H1 (cell line): ENCODE measurements around the gene TTC8. TPM values are rescaled to one million over a fixed set of nuclear protein-coding genes. Genes with fewer than 3 reads are reported as not detected.

Experiments used
- CTCF ChIA-PET: fragments of 300-600 bp; sonication (Branson Sonifier 250); formaldehyde crosslinking; loops from one replicate; lab custom pipeline; 2021; ENCODE audit not compliant: partially characterized antibody; lab: Charles Lee
- POLR2A ChIA-PET: fragments of 300-600 bp; sonication (Branson Sonifier 250); formaldehyde crosslinking; loops from one replicate; lab custom pipeline; 2021; ENCODE audit warnings: inconsistent platforms; ENCODE audit not compliant: partially characterized antibody; lab: Charles Lee
- DNase-seq, 2 experiments: peaks; one replicate each; pipeline versions ENCODE4 v3.0.0 to v3.0.0-alpha.2; 2010 to 2022; ENCODE audit warnings: low spot score in 2 of 2, low read depth in 1 of 2, mixed read lengths in 1 of 2
- FAIRE-seq: peaks from 2 replicates; lab custom pipeline; 2011; peaks lifted over from hg19 to GRCh38; lab: Jason Lieb, UNC
- H2AFZ ChIP-seq: 2 replicates; pipeline ENCODE4 v1.8.1; 2012; ENCODE audit warnings: low read length, inconsistent platforms
- H2AK5ac ChIP-seq: 2 replicates; pipeline ENCODE4 v1.6.1; 2013; ENCODE audit warnings: low read depth, low read length
- H2BK120ac ChIP-seq: replicated peaks from 2 replicates; pipeline ENCODE3; 2013; ENCODE audit warnings: low read depth, low read length, inconsistent platforms
- H2BK12ac ChIP-seq: 2 replicates; pipeline ENCODE4 v1.6.1; 2013; ENCODE audit warnings: low read depth, low read length
- H2BK15ac ChIP-seq: 2 replicates; pipeline ENCODE4 v1.6.1; 2013; ENCODE audit warnings: low read length
- H2BK20ac ChIP-seq: 2 replicates; pipeline ENCODE4 v1.6.1; 2013; ENCODE audit warnings: low read length
- H2BK5ac ChIP-seq: 2 replicates; pipeline ENCODE4 v1.6.1; 2013; ENCODE audit warnings: low read depth, low read length
- H3K14ac ChIP-seq: 2 replicates; pipeline ENCODE4 v1.6.1; 2013; ENCODE audit warnings: inconsistent platforms; ENCODE audit not compliant: insufficient read length
- H3K18ac ChIP-seq: 2 replicates; pipeline ENCODE4 v1.6.1; 2013; ENCODE audit warnings: low read length; ENCODE audit errors: extremely low read depth
- H3K23ac ChIP-seq: 2 replicates; pipeline ENCODE4 v1.6.1; 2013; ENCODE audit warnings: inconsistent platforms; ENCODE audit not compliant: insufficient read length
- H3K23me2 ChIP-seq: 2 replicates; pipeline ENCODE4 v1.6.1; 2013; ENCODE audit warnings: low read depth, low read length
- H3K27ac ChIP-seq: 2 replicates; pipeline ENCODE4 v1.6.1; 2011; ENCODE audit warnings: low read depth, low read length, inconsistent platforms
- H3K27me3 ChIP-seq, 4 experiments: replicated peaks in 1 of 4; 1 replicate in 1 of 4; 2 replicates in 3 of 4; pipeline versions ENCODE4 v1.6.1 to v1.8.1; 2011 to 2013; ENCODE audit warnings: low read length in 3 of 4, mild to moderate bottlenecking in 3 of 4, inconsistent platforms in 2 of 4, mixed read lengths in 2 of 4, moderate library complexity in 1 of 4; ENCODE audit not compliant: control insufficient read depth in 3 of 4, insufficient read depth in 3 of 4; ENCODE audit errors: extremely low read depth in 1 of 4
- H3K36me3 ChIP-seq, 4 experiments: 2 replicates each; pipeline versions ENCODE4 v1.6.1 to v1.8.1; 2011 to 2013; ENCODE audit warnings: mild to moderate bottlenecking in 4 of 4, low read length in 3 of 4, moderate library complexity in 2 of 4, control low read depth in 1 of 4, inconsistent platforms in 1 of 4; ENCODE audit not compliant: insufficient read depth in 4 of 4, control insufficient read depth in 2 of 4
- H3K4ac ChIP-seq: replicated peaks from 2 replicates; pipeline ENCODE3; 2013; ENCODE audit warnings: low read length, low read depth, mixed read lengths, inconsistent platforms; ENCODE audit not compliant: insufficient read length
- H3K4me1 ChIP-seq, 4 experiments: replicated peaks in 1 of 4; 1 replicate in 1 of 4; 2 replicates in 3 of 4; pipeline versions ENCODE4 v1.6.1 to v1.8.1; 2011 to 2013; ENCODE audit warnings: low read length in 3 of 4, inconsistent platforms in 2 of 4, mixed read lengths in 1 of 4; ENCODE audit not compliant: insufficient read depth in 4 of 4, control insufficient read depth in 3 of 4
- H3K4me2 ChIP-seq, 2 experiments: 2 replicates each; pipeline versions ENCODE4 v1.6.1 to v1.8.1; 2011 to 2013; ENCODE audit warnings: low read depth in 2 of 2, low read length in 2 of 2, control low read depth in 1 of 2, inconsistent platforms in 1 of 2, mild to moderate bottlenecking in 1 of 2; ENCODE audit not compliant: insufficient read depth in 1 of 2
- H3K4me3 ChIP-seq, 4 experiments: fragments of 200-600, 300-600 bp in 1 of 4; sonication (generic), shearing (Covaris generic), sonication (Bioruptor Twin) in 1 of 4; 2 replicates each; pipeline versions ENCODE4 v1.5.1 to v1.8.1; 2011 to 2016; ENCODE audit warnings: low read length in 4 of 4, low read depth in 3 of 4, control low read depth in 2 of 4, inconsistent platforms in 2 of 4, mild to moderate bottlenecking in 2 of 4, mixed read lengths in 1 of 4, moderate library complexity in 1 of 4; ENCODE audit not compliant: insufficient read depth in 2 of 4; ENCODE audit errors: extremely low read depth in 1 of 4
- H3K56ac ChIP-seq: replicated peaks from 2 replicates; pipeline ENCODE3; 2013; ENCODE audit warnings: low read depth, mild to moderate bottlenecking, mixed read lengths, low read length, inconsistent platforms; ENCODE audit not compliant: insufficient read length
- H3K79me1 ChIP-seq: 2 replicates; pipeline ENCODE4 v1.6.1; 2013; ENCODE audit warnings: low read depth, low read length, control low read depth
- H3K79me2 ChIP-seq, 2 experiments: 2 replicates each; pipeline versions ENCODE4 v1.6.1 to v1.8.1; 2012 to 2013; ENCODE audit warnings: low read length in 2 of 2, mild to moderate bottlenecking in 2 of 2, inconsistent platforms in 1 of 2; ENCODE audit not compliant: insufficient read depth in 2 of 2, control insufficient read depth in 1 of 2
- H3K9ac ChIP-seq, 4 experiments: replicated peaks in 1 of 4; 1 replicate in 1 of 4; 2 replicates in 3 of 4; pipeline versions ENCODE4 v1.6.1 to v1.8.1; 2011 to 2013; ENCODE audit warnings: low read depth in 3 of 4, low read length in 3 of 4, control low read depth in 2 of 4, mild to moderate bottlenecking in 2 of 4, moderate library complexity in 2 of 4, inconsistent platforms in 1 of 4; ENCODE audit errors: extremely low read depth in 1 of 4
- H3K9me3 ChIP-seq, 2 experiments: 2 replicates each; pipeline versions ENCODE4 v1.6.1 to v1.8.1; 2012 to 2013; ENCODE audit warnings: mild to moderate bottlenecking in 2 of 2, moderate library complexity in 2 of 2, control low read depth in 1 of 2, inconsistent platforms in 1 of 2, low read depth in 1 of 2, low read length in 1 of 2, mixed read lengths in 1 of 2; ENCODE audit not compliant: insufficient read depth in 2 of 2
- H4K20me1 ChIP-seq, 2 experiments: replicated peaks in 1 of 2; 2 replicates each; pipeline versions ENCODE3 to v1.8.1; 2011 to 2013; ENCODE audit warnings: inconsistent platforms in 2 of 2, low read length in 2 of 2, mild to moderate bottlenecking in 1 of 2; ENCODE audit not compliant: insufficient read depth in 2 of 2, control insufficient read depth in 1 of 2
- H4K5ac ChIP-seq: 2 replicates; pipeline ENCODE4 v1.6.1; 2013; ENCODE audit warnings: low read length, low read depth, mixed read lengths, inconsistent platforms; ENCODE audit not compliant: insufficient read length
- H4K8ac ChIP-seq: 2 replicates; pipeline ENCODE4 v1.8.0; 2013; ENCODE audit warnings: mild to moderate bottlenecking, moderate library complexity, low read length, inconsistent platforms; ENCODE audit not compliant: insufficient read depth; ENCODE audit errors: extremely low read depth
- H4K91ac ChIP-seq: replicated peaks from 2 replicates; pipeline ENCODE3; 2013; ENCODE audit warnings: low read length, mixed read lengths, inconsistent platforms; ENCODE audit not compliant: insufficient read length
- CHD1 ChIP-seq: IDR thresholded peaks from 2 replicates; pipeline ENCODE4 v1.6.1; 2012; ENCODE audit warnings: low read depth, low read length, improper control_type of control experiment
- CREB1 ChIP-seq: IDR thresholded peaks from 2 replicates; pipeline ENCODE4 v1.6.1; 2012; ENCODE audit warnings: inconsistent platforms
- KDM4A ChIP-seq: IDR thresholded peaks from one replicate; pipeline ENCODE4 v1.7.1; 2012; ENCODE audit warnings: low read depth, mild to moderate bottlenecking, moderate library complexity, low read length, inconsistent platforms; ENCODE audit not compliant: severe bottlenecking
- POLR2A ChIP-seq, 2 experiments: IDR thresholded peaks; 1 replicate in 1 of 2; 2 replicates in 1 of 2; pipeline ENCODE4 v1.6.1; 2011; ENCODE audit warnings: low read depth in 2 of 2, low read length in 2 of 2, mild to moderate bottlenecking in 2 of 2; ENCODE audit errors: control extremely low read depth in 1 of 2
- RNF2 ChIP-seq: fragments of 200-900, 300-1000 bp; sonication (generic); IDR thresholded peaks from 2 replicates; pipeline ENCODE4 v1.7.1; 2016; ENCODE audit warnings: borderline replicate concordance, low read depth, mild to moderate bottlenecking, antibody characterized with exemption, low read length; ENCODE audit not compliant: poor library complexity, severe bottlenecking; ENCODE audit errors: missing control alignments
- SRF ChIP-seq: IDR thresholded peaks from 2 replicates; pipeline ENCODE4 v1.6.1; 2011; ENCODE audit warnings: mild to moderate bottlenecking, low read depth, low read length, moderate library complexity
- TBP ChIP-seq: IDR thresholded peaks from 2 replicates; pipeline ENCODE4 v1.6.1; 2011; ENCODE audit warnings: low read depth, low read length, improper control_type of control experiment
- WGBS, 2 experiments: shearing (Covaris generic) in 1 of 2; methylation state at CpG; one replicate each; pipeline versions ENCODE4 v1.1.6 to v1.1.7; 2013 to 2015; ENCODE audit warnings: low lambda C conversion rate in 2 of 2, mixed read lengths in 2 of 2, inconsistent platforms in 1 of 2, low coverage in 1 of 2, missing lambda C conversion rate in 1 of 2; ENCODE audit not compliant: insufficient replicate concordance in 2 of 2, insufficient coverage in 1 of 2, insufficient read length in 1 of 2; ENCODE audit errors: extremely low coverage in 1 of 2, missing lambda C conversion rate in 1 of 2; 5-methylcytosine and 5-hydroxymethylcytosine counted together
- polyA plus RNA-seq, 7 experiments: library from polyadenylated mRNA; depleted of rRNA in 3 of 7; stranded (reverse) in 5 of 7; unstranded in 2 of 7; fragments of >200 nt in 5 of 7; fragments of 200-250 nt in 2 of 7; gene quantifications; 1 replicate in 5 of 7; 2 replicates in 1 of 7; 4 replicates in 1 of 7; pipeline versions ENCODE4 v1.2.1 to v1.2.3, GENCODE V29; 2011 to 2013; ENCODE audit warnings: missing spikeins in 2 of 7, mixed read lengths in 2 of 7
- total RNA-seq: library from RNA; stranded (reverse); fragmentation: NEBNext Ultra II Directional; extraction: Animal tissue kit (Norgen Biotek cat#: 25700); gene quantifications from 2 replicates; pipeline ENCODE4 v1.2.1, GENCODE V29; 2021

TTC8 gene
- total and polyA plus RNA-seq, 2 of the 8 experiments (the other 6 are each of a cell fraction or from before 2014, with no cell fraction given): 13.1 to 13.5 TPM

- no peak overlapping the region for H3K18ac ChIP-seq
- no peak overlapping the region for H4K5ac ChIP-seq
- TF ChIP-seq RNF2 (no peak), CREB1 (no peak), SRF (no peak), KDM4A (no peak), POLR2A (IDR thresholded peaks at IDR 0.05; ENCODE audit: control extremely low read depth in 1 of 2, low read depth in 2 of 2, low read length in 2 of 2) (no peak), CHD1 (no peak), TBP (no peak)
- CTCF ChIA-PET: no interaction called here
- no peak for FAIRE-seq
- H3K23me2 ChIP-seq: peaks cover 3% of the 10 kb centered on the region; the same call in 1 of the 2 replicates
- no peak overlapping the region for H3K23ac ChIP-seq
- no peak overlapping the region for H2BK20ac ChIP-seq
- POLR2A ChIA-PET: no interaction called here
- no peaks in the 10 kb centered on the region for H3K9me3 ChIP-seq
- no peak overlapping the region for H3K4me2 ChIP-seq
- no peak overlapping the region for H3K14ac ChIP-seq
- WGBS, 2 experiments: 87% methylated on average over 4 of the region's 4 CpGs; no CpG with 5 or more reads in 1 of the 2 experiments
- H3K4me3 ChIP-seq: no peak overlapping the region
- H3K4ac ChIP-seq: no peak overlapping the region
- H4K8ac ChIP-seq: no peak overlapping the region
- no peak for DNase-seq
- H3K56ac ChIP-seq: no peak overlapping the region
- H3K27me3 ChIP-seq: no peaks in the 10 kb centered on the region
- H2AK5ac ChIP-seq: no peak overlapping the region
- no peak overlapping the region for H2BK15ac ChIP-seq
- no peaks in the 10 kb centered on the region for H3K36me3 ChIP-seq
- no peak overlapping the region for H3K9ac ChIP-seq
- H4K91ac ChIP-seq: no peak overlapping the region
- H3K4me1 ChIP-seq: no peaks in the 10 kb centered on the region
- H2AFZ ChIP-seq: no peak overlapping the region
- no peak overlapping the region for H2BK5ac ChIP-seq
- no peaks in the 10 kb centered on the region for H4K20me1 ChIP-seq
- no peaks in the 10 kb centered on the region for H3K79me1 ChIP-seq
- H2BK120ac ChIP-seq: no peak overlapping the region
- H3K79me2 ChIP-seq: no peaks in the 10 kb centered on the region
- no peak overlapping the region for H3K27ac ChIP-seq
- H2BK12ac ChIP-seq: no peak overlapping the region
Observed at GRCh38 chr14:88901189-88901588, 76.7 kb downstream of the TTC8 start.
